Measurements from ENCODE around the gene ATG7.
"Not testable (repeated sequence)": the region's sequence is repeated elsewhere in the genome, so short reads cannot be mapped to it uniquely, and the experiment has no call there.

DNA sequence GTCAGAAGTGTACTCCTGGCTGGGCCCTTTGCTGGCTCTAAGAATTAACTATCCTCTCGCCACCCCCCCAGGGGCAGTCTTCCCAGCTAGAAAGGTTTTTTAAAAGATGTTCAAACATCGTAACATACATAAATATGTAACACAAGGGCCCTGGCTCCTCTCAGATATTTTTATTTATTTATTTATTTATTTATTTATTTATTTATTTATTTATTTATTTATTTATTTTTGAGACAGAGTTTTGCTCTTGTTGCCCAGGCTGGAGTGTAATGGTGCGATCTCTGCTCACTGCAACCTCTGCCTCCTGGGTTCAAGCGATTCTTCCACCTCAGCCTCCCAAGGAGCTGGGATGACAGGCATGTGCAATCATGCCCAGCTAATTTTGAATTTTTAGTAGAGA, 190.5 kb downstream of the ATG7 start:
- TF ChIP-seq, protein P1, sequence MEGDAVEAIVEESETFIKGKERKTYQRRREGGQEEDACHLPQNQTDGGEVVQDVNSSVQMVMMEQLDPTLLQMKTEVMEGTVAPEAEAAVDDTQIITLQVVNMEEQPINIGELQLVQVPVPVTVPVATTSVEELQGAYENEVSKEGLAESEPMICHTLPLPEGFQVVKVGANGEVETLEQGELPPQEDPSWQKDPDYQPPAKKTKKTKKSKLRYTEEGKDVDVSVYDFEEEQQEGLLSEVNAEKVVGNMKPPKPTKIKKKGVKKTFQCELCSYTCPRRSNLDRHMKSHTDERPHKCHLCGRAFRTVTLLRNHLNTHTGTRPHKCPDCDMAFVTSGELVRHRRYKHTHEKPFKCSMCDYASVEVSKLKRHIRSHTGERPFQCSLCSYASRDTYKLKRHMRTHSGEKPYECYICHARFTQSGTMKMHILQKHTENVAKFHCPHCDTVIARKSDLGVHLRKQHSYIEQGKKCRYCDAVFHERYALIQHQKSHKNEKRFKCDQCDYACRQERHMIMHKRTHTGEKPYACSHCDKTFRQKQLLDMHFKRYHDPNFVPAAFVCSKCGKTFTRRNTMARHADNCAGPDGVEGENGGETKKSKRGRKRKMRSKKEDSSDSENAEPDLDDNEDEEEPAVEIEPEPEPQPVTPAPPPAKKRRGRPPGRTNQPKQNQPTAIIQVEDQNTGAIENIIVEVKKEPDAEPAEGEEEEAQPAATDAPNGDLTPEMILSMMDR (IDR thresholded peaks at IDR 0.05) = not testable (repeated sequence)
- not testable (repeated sequence) for TF ChIP-seq POLR2A (IDR thresholded peaks at IDR 0.05)

Measured in heart left ventricle (tissue), 13 donors.